Activated CD8-positive, alpha-beta memory T cell treated with anti-CD3 and anti-CD28 coated beads, Interleukin-2, amount 50 U/mL, for 24 hours (primary cell): ENCODE results near the gene SMIM35.
"Not testable (repeated sequence)": the region's sequence is repeated elsewhere in the genome, so short reads cannot be mapped to it uniquely, and the experiment has no call there.

Experiments used
- DNase-seq: peaks from one replicate; pipeline ENCODE4 v3.0.0-alpha.2; 2020; ENCODE audit errors: extremely low read depth

Gene SMIM35

GRCh38 chr11:117984476-117984875 is 102.3 kb downstream of the SMIM35 start:
- no peak for DNase-seq

- no peak for DNase-seq
These were observed 103.6 kb downstream of the SMIM35 start for GRCh38 chr11:117983163-117983475.

GRCh38 chr11:117980720-117981119 is 106.0 kb downstream of the SMIM35 start:
- DNase-seq = no peak

GRCh38 chr11:117980280-117980679 is 106.5 kb downstream of the SMIM35 start:
- no peak for DNase-seq

- DNase-seq = no peak
These were observed 107.1 kb downstream of the SMIM35 start for GRCh38 chr11:117979481-117980211.

- DNase-seq = no peak
These were observed 107.8 kb downstream of the SMIM35 start for GRCh38 chr11:117978991-117979390.

GRCh38 chr11:117978291-117978910 is 108.4 kb downstream of the SMIM35 start:
- DNase-seq = not testable (repeated sequence)

GRCh38 chr11:117977612-117978264 is 109.0 kb downstream of the SMIM35 start:
- DNase-seq = not testable (repeated sequence)

GRCh38 chr11:117977029-117977428 is 109.7 kb downstream of the SMIM35 start:
- DNase-seq = no peak

GRCh38 chr11:117976445-117976844 is 110.3 kb downstream of the SMIM35 start:
- DNase-seq = no peak

GRCh38 chr11:117973503-117973860 is 113.3 kb downstream of the SMIM35 start:
- no peak for DNase-seq

GRCh38 chr11:117972629-117973502 is 113.9 kb downstream of the SMIM35 start:
- no peak for DNase-seq

- no peak for DNase-seq
These were observed 114.7 kb downstream of the SMIM35 start for GRCh38 chr11:117972044-117972443.

- no peak for DNase-seq
These were observed 116.3 kb downstream of the SMIM35 start for GRCh38 chr11:117970400-117971024.

GRCh38 chr11:117969160-117969991 is 117.4 kb downstream of the SMIM35 start:
- DNase-seq = no peak

GRCh38 chr11:117966908-117967307 is 119.9 kb downstream of the SMIM35 start:
- DNase-seq = no peak

- no peak for DNase-seq
These were observed 123.9 kb downstream of the SMIM35 start for GRCh38 chr11:117962826-117963225.

- no peak for DNase-seq
These were observed 124.9 kb downstream of the SMIM35 start for GRCh38 chr11:117961896-117962295.

- no peak for DNase-seq
These were observed 126.4 kb downstream of the SMIM35 start for GRCh38 chr11:117960406-117960805.

- DNase-seq = no peak
These were observed 127.2 kb downstream of the SMIM35 start for GRCh38 chr11:117959438-117960149.
